GM20000 (cell line): ENCODE results near the gene EVC2.

Experiments used
- DNase-seq: peaks from one replicate; pipeline ENCODE4 v3.0.0; 2012; ENCODE audit warnings: low spot score
- CTCF ChIP-seq: IDR thresholded peaks from 2 replicates; pipeline ENCODE4 v1.5.1; 2012; ENCODE audit warnings: mild to moderate bottlenecking, control low read depth; ENCODE audit errors: extremely low read depth, missing control alignments

Gene EVC2

GRCh38 chr4:5717449-5718158 lies 9.2 kb upstream of the EVC2 start:
- no peak for TF ChIP-seq CTCF
- no peak for DNase-seq

- no peak for TF ChIP-seq CTCF
- no peak for DNase-seq
Measured at GRCh38 chr4:5716391-5716790, 8.0 kb upstream of the EVC2 start.

- no peak for TF ChIP-seq CTCF
- DNase-seq: no peak
Measured at GRCh38 chr4:5715357-5715756, 7.0 kb upstream of the EVC2 start.

GRCh38 chr4:5713861-5714260 lies 5.5 kb upstream of the EVC2 start:
- DNase-seq: no peak
- TF ChIP-seq CTCF: no peak

- no peak for DNase-seq
- TF ChIP-seq CTCF: no peak
Measured at GRCh38 chr4:5712931-5713330, 4.6 kb upstream of the EVC2 start.

- TF ChIP-seq CTCF: no peak
- peak; percentile 50 for DNase-seq
Measured at GRCh38 chr4:5712517-5712916, 4.2 kb upstream of the EVC2 start.

- peak; percentile 66 for DNase-seq
- TF ChIP-seq CTCF: no peak
Measured at GRCh38 chr4:5711479-5712184, 3.3 kb upstream of the EVC2 start.
